ENCODE data around the gene LRRC25. TPM values are rescaled to one million over a fixed set of nuclear protein-coding genes. Genes with fewer than 3 reads are reported as not detected.
A peak's percentile ranks its signal among the peaks of the same experiment; 100 is the strongest.

The LRRC25 gene
- total and polyA plus RNA-seq, 10 of the 15 experiments (the other 5 are each of a cell fraction or from before 2014, with no cell fraction given), result 0.38 to 2.9 (median 1.2) TPM

DNA sequence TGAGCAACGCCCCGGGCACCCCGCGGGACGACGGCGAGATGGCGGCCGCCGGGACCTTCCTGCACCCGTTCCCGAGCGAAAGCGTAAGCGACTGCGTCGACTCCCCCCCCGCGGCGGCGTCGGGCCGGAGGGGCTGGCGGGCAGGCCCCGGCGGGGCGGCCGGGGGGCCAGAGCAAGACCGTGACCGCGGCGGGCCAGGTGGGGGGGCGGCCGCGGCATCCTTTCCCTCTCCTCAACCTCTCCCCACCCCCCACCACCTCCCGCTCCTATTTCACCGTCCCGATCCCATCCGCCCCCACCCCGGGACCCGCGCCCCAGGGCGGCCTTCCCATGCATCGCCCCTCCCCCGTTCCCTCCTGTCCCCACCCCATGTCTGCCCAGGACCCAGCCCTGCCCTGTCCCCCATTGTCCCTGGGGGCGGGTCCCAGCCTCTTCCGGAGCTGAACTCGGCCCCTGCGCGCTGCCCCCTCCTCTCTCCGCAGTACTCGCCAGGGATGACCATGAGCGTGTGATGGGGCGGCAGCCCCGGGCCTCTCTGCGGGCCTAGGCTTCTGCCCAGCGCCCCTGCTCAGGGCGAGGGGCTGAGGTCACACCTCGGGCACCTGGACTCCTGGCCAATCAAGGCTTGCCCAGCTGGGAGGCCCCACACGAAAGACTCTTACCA, 36.4 kb upstream of the LRRC25 start:
- peaks cover 8% of the 10 kb centered on the region for H3K79me2 ChIP-seq (ENCODE audit: control insufficient read depth, insufficient read depth, low read length)
- in situ Hi-C loops (cut with MboI), result no loop called here
- WGBS (ENCODE audit: insufficient coverage, insufficient replicate concordance, low lambda C conversion rate, missing lambda C conversion rate), result 24% methylated on average over 22 of the region's 60 CpGs
- ChIA-PET RAD21 (ENCODE audit: unreplicated experiment) (no interaction called here), SMC1A (ENCODE audit: uncharacterized antibody, unreplicated experiment) (no interaction called here), POLR2A (interaction anchor here (0.6 to 1.4 kb wide), 2 partner anchors 16 to 29 kb away, joined by 3 read pairs; no protein-coding TSS in a partner anchor), CTCF (interaction anchor here (1.2 kb wide), 1 partner anchor 243 kb away, joined by 3 read pairs; no protein-coding TSS in a partner anchor)
- DNase-seq (ENCODE audit: low read depth, low spot score) (no peak), ATAC-seq (peak; percentile 7), FAIRE-seq (no peak)
- no peaks in the 10 kb centered on the region; the same call in 2 of the 3 replicates for H3K9me3 ChIP-seq (replicated peaks; ENCODE audit: control insufficient read depth, insufficient read depth, low read length)
- no peaks in the 10 kb centered on the region for H3K27me3 ChIP-seq (replicated peaks in 1 of 2; ENCODE audit: control insufficient read depth in 2 of 2, insufficient read depth in 2 of 2, low read length in 1 of 2)
- peak overlapping the region; percentile 48; the same call in 1 of the 2 replicates for H3K9ac ChIP-seq (ENCODE audit: control insufficient read depth, insufficient read depth, low read length)
- H3K4me1 ChIP-seq (ENCODE audit: control insufficient read depth, insufficient read depth, low read length), result peaks cover 37% of the 10 kb centered on the region
- peak overlapping the region; percentile 84 for H3K4me2 ChIP-seq (ENCODE audit: control insufficient read depth, insufficient read depth)
- no peak overlapping the region for H2AFZ ChIP-seq (ENCODE audit: control insufficient read depth, low read depth, low read length)
- intact Hi-C loops (cut with micrococcal nuclease; ENCODE audit: unreplicated experiment), result no loop called here
- H3K36me3 ChIP-seq (ENCODE audit: control insufficient read depth in 2 of 2, insufficient read depth in 2 of 2, low read length in 1 of 2), result peaks cover 0 to 2% of the 10 kb centered on the region in 2 experiments; a peak in 3 of 4 replicates
- no peak overlapping the region for H3K27ac ChIP-seq (ENCODE audit: control insufficient read depth, insufficient read depth)
- BruUV-seq (replicated peaks), result TSS peak; percentile 81
- no peaks in the 10 kb centered on the region; the same call in 1 of the 2 replicates for H4K20me1 ChIP-seq (ENCODE audit: control insufficient read depth, insufficient read depth)
- peak overlapping the region; percentile 58 for H3K4me3 ChIP-seq
- TF ChIP-seq, protein P1, sequence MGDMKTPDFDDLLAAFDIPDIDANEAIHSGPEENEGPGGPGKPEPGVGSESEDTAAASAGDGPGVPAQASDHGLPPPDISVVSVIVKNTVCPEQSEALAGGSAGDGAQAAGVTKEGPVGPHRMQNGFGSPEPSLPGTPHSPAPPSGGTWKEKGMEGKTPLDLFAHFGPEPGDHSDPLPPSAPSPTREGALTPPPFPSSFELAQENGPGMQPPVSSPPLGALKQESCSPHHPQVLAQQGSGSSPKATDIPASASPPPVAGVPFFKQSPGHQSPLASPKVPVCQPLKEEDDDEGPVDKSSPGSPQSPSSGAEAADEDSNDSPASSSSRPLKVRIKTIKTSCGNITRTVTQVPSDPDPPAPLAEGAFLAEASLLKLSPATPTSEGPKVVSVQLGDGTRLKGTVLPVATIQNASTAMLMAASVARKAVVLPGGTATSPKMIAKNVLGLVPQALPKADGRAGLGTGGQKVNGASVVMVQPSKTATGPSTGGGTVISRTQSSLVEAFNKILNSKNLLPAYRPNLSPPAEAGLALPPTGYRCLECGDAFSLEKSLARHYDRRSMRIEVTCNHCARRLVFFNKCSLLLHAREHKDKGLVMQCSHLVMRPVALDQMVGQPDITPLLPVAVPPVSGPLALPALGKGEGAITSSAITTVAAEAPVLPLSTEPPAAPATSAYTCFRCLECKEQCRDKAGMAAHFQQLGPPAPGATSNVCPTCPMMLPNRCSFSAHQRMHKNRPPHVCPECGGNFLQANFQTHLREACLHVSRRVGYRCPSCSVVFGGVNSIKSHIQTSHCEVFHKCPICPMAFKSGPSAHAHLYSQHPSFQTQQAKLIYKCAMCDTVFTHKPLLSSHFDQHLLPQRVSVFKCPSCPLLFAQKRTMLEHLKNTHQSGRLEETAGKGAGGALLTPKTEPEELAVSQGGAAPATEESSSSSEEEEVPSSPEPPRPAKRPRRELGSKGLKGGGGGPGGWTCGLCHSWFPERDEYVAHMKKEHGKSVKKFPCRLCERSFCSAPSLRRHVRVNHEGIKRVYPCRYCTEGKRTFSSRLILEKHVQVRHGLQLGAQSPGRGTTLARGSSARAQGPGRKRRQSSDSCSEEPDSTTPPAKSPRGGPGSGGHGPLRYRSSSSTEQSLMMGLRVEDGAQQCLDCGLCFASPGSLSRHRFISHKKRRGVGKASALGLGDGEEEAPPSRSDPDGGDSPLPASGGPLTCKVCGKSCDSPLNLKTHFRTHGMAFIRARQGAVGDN (IDR thresholded peaks at IDR 0.05), result 0 out of 2 replicates have a peak, but pooled peaks have one; percentile 6
- TF ChIP-seq IRF4 (IDR thresholded peaks at IDR 0.05; ENCODE audit: low read depth, low read length), result no peak
- no peak for TF ChIP-seq HDAC2 (IDR thresholded peaks at IDR 0.05)
- no peak for TF ChIP-seq ASH2L (IDR thresholded peaks at IDR 0.05; ENCODE audit: borderline replicate concordance, low read depth)
- TF ChIP-seq YY1 (IDR thresholded peaks at IDR 0.05; ENCODE audit: low read depth, low read length), result 0 out of 2 replicates have a peak, but pooled peaks have one; percentile 23
- TF ChIP-seq, protein P2, sequence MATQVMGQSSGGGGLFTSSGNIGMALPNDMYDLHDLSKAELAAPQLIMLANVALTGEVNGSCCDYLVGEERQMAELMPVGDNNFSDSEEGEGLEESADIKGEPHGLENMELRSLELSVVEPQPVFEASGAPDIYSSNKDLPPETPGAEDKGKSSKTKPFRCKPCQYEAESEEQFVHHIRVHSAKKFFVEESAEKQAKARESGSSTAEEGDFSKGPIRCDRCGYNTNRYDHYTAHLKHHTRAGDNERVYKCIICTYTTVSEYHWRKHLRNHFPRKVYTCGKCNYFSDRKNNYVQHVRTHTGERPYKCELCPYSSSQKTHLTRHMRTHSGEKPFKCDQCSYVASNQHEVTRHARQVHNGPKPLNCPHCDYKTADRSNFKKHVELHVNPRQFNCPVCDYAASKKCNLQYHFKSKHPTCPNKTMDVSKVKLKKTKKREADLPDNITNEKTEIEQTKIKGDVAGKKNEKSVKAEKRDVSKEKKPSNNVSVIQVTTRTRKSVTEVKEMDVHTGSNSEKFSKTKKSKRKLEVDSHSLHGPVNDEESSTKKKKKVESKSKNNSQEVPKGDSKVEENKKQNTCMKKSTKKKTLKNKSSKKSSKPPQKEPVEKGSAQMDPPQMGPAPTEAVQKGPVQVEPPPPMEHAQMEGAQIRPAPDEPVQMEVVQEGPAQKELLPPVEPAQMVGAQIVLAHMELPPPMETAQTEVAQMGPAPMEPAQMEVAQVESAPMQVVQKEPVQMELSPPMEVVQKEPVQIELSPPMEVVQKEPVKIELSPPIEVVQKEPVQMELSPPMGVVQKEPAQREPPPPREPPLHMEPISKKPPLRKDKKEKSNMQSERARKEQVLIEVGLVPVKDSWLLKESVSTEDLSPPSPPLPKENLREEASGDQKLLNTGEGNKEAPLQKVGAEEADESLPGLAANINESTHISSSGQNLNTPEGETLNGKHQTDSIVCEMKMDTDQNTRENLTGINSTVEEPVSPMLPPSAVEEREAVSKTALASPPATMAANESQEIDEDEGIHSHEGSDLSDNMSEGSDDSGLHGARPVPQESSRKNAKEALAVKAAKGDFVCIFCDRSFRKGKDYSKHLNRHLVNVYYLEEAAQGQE (IDR thresholded peaks at IDR 0.05; ENCODE audit: low read depth, low read length), result no peak
- no peak for TF ChIP-seq EP300 (IDR thresholded peaks at IDR 0.05; ENCODE audit: borderline replicate concordance in 1 of 2, control insufficient read depth in 1 of 2, low read depth in 2 of 2, low read length in 2 of 2)
- no peak for TF ChIP-seq SMAD1 (IDR thresholded peaks at IDR 0.05; ENCODE audit: low read depth, partially characterized antibody)
- TF ChIP-seq POLR2A (IDR thresholded peaks at IDR 0.05; ENCODE audit: low read depth, low read length), result peak; percentile 18
- TF ChIP-seq EGR1 (IDR thresholded peaks at IDR 0.05; ENCODE audit: borderline replicate concordance in 1 of 2, low read depth in 2 of 2, low read length in 2 of 2), result 0 out of 3 replicates have a peak, but pooled peaks of 1 of the 2 experiments have one; percentile 2
- no peak for TF ChIP-seq RCOR1 (conservative IDR thresholded peaks at IDR 0.05; ENCODE audit: low read depth, low read length)
- TF ChIP-seq BACH1 (IDR thresholded peaks at IDR 0.05; ENCODE audit: borderline replicate concordance), result peak; percentile 17; the same call in 1 of the 2 replicates
- no peak for TF ChIP-seq TBL1XR1 (IDR thresholded peaks at IDR 0.05; ENCODE audit: low read depth, low read length)
- TF ChIP-seq LARP7 (IDR thresholded peaks at IDR 0.05), result peak; percentile 15; the same call in 1 of the 2 replicates
- TF ChIP-seq HDAC6 (IDR thresholded peaks at IDR 0.05; ENCODE audit: unreplicated experiment), result no peak
